NCI-H510A treated with DMSO at 0.1 percent for 48 hours (cell line): ENCODE data around the gene AMOTL2.

Source experiments
- DNase-seq: peaks from one replicate; lab custom pipeline; 2025; lab: John Stamatoyannopoulos, UW

AMOTL2 gene

DNA sequence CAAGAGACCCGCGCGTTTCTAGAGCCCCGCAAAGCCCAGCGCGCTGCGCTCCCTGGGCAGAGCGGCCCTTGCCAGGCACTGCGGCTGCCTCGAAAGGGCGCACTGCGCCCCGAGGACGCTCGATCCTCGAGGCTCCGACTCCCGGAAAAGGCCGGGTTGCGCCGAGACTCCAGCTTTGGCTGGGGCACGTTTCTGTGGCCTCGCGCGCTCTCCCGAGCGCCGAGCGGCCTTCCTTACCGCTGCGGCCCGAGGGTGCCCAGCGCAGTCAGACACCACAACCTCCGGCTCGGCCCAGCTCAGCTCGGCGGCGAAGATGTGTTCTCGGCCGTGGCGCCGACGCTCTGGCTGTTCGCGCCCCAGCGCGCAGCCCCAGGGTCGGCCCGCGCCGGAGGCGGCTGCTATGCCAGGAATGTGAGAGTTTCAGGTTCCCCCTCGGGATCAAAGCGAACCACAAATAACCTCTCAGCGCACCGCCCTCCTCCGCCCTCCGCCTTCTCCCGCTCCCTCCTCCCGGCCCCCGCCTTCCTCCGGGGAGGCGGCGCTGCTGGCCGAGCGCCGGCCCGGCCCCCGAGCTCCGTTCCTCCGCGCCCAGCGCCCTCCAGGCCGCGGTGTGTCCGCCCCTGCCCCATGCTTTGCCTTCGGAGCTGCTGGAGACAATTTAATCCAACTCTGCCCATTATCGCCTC lies at the start of gene AMOTL2:
AMOTL2 (minus strand) TSS at position 343 of the 686 bp plus-strand sequence. CDS start 3,014 bp downstream, outside the sequence.
- peak; percentile 51 for DNase-seq

DNA sequence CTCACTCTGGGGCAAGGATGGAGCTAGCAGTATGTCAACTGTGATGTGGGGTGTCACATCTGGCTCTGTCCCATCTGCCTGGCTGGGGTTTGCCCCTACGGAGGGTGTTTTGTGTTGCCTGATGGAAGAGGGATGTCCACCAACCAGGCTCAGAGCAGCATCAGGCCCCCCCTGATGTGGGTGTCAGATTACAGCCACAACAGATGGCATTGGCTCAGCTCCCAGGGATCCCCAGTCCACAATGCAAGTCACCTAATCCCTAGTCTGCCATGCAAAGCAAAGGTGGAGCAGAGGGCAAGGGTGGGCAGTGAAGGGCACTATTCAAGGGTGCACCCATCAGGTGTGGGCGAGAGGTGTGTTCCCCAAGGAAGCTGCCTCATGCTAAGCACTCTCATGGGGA lies 48.9 kb upstream of the AMOTL2 start:
- peak; percentile 51 for DNase-seq

DNA sequence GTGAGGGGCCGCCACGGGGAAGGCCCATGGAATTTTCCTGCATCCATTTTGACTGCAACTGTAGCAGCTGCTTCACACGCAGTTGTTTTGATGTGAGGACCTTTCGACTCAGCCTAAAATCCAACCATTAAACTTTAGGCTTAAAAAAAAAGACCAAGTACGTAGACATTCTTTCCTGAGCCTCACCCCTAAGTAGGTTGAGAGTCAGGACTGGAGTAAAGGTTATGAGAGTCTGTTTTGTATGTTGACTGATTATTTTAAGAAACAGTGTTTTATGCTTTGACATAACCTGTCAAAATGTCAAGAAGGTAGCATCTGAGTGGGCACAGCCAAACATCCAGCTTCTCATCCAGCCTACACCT lies 45.7 kb upstream of the AMOTL2 start:
- DNase-seq = peak; percentile 28

DNA sequence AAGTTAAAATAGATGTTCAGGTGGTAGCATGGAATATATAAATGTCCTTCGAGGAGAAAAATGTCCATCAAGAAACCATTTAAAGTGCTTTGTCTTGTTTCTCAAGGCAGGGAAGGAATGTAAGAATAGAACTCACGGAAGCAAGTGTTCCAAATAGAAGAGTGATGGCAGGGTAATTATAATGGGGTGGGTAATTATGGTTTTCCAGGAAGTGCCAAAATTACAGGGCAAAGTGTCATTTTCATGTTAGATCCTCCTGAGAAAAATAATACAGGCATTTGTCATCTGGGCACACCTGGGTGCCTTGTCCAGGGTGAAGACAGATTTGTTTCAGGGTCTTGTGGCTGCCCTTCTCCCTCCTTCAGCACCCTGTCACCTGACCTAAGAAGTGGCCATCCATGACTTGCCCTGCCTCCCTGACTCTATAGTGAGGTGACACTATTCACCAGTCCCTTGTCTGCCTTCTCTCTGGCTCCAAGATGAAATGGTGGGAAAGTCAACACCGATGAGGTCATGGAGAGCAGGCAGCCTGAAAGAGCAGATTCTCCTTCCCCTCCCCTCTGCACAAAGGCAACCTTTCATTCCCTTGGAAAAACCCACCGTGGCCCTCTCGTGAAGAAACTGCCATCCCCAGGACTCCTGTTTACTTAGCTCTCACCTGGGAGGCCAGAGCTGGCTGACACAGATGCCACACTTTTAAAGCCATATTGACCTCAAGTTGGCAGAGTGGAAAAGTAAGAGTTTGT lies 45.1 kb upstream of the AMOTL2 start:
- peak; percentile 60 for DNase-seq

DNA sequence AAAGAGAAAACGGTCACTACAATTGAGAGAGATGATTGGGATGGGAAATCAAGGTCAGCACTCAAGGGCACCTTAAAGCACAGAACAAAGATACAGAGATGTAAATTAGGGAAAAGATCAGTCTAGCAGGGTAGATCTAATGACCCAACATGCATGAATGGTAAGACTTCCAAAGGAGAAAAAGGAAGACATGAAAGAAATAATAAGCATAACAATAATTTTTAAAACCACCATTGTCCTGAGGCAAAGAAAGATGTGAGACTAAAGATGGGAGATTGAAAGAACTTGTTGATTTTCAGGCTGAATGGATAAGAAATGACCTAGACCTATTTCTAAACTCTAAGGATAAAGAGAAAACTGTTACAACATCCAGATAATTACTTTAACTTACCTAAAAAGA lies 34.8 kb upstream of the AMOTL2 start:
- no peak for DNase-seq

DNA sequence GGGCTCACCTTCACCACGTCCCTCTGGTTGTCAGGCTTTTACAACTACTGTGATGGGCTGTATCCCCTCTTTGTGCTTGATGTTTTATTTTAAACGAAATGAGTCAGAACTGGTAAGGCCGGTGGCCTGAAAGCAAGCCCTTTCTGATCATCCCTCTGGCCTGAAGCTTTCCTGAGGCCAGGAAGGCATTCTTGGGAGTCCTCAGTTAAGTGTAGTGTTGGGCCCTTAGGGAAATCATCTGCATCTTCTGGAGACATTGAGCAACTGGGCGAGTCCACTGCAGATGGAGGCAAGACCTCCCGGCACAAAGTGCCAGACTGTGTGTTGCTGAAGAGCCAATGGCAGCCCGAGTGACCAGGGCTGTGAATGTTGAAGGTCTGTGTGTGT lies 33.0 kb upstream of the AMOTL2 start:
- no peak for DNase-seq

DNA sequence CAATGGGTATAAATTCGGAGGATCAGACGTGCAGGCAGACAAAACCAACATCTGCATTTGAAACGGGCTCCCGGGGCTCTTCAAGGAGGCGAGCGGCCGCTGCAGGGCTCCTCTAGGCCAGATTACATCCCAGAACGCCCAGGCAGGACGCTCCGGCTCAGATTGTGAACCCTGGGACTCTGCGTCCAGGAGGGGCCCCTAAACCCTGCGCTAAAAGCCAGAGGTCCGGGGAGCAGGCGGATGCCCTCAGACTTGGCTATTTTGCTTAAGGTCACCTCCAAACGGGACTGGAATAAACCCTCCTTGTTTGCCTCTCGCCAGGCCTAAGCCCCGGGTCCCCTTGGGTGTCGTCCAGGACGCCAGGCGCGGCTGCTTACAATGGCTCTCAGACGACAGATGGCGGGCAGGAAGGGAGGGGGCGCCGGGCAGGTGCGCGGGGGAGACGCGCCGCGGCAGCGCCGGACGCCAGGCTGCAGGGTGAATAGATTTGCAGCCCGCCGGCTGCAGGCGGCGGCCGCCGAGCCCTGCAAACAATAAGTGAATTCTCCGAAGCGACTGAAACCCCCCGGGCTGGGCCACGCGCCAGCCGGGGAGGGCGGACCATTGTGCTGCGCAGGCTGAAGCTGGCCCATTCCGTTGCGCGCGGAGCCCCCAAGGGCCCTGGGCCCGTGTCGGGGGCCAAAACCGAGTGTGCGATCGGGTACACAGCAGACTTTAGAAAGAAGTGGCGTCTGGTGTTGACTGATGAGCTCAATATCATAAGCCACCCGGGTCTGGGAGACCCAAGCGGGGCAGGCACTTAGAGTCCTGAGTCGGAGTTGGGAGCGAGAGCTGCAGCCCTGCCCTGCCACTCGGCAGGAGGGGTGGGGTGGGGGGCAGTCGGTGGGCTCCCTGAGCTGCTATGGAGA lies 32.3 kb upstream of the AMOTL2 start:
- peak; percentile 58 for DNase-seq

DNA sequence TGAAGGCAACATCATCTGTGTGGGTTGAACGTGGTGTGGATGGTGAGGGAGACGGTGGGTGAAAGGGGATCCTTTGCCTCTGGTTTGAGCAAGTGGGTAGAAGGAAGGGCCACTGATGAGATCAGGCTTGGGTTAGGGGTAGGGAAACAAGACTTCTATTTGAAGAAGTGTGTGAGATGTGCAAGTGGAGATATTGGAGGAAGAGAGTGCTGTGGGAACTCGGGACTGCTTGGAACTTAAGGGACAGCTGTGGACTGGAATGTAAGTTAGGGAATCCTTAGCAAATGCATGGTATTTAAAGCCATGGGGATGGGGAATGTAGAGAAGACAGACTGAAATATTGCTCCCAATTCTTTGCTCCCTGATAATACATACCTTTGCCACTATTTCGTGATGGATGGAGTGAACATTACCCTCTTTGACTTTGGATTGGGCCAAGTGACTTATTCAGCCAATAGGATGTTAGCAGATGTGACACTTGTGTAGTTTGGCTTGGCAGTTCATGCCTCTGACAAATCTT lies 30.2 kb upstream of the AMOTL2 start:
- DNase-seq = no peak

DNA sequence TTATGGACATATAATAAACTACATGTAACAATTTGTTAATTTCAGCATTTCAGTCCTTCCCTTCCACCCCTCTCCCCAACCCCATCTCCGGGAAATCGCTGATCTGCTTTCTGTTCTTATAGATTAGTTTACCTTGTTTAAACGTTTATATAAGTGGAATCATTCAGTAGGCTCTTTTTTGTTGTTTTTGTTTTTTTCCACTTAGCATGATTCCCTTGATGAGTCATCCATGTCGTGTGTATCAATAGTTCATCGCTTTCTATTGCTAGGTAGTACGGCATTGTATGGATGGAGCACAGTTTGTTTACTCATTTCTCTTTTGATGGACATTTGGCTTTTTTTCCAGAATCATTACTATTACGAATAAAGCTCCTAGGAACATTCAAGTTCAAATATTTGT lies 23.5 kb upstream of the AMOTL2 start:
- DNase-seq = no peak

DNA sequence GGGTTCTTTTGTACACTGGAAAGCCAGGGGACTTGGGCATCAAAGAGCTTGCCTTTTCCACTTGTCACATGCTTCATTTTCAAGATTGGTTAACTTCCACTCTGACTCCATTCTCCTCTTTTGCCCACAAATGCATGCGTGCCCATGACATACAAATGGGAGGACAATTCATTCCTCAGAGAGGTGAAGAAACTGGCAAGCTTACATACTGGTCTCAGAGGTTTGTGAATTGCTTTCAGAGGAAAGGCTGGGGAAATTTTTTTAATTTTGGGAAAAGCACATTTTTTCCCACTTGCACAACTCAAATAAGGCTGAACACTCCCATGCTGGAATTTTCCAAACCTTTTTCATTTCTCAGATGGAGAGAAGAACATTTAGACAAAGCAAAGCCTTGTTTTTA lies 20.9 kb upstream of the AMOTL2 start:
- DNase-seq = no peak

DNA sequence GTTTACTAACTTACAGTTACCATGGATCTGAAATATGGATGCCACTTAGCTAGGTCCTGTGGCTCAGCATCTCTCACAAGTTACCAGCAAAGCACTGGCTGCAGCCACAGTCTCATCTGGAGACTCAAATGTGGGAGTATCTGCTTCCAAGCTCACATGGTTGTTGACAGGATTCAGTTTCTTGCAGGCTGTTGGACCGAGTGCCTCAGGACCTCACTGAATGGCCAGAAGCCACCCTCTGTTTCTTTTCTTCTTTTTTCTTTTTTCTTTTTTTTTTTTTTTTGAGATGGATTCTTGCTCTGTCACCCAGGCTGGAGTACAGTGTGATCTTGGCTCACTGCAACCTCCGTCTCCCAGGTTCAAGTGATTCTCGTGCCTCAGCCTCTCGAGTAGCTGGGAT lies 20.1 kb upstream of the AMOTL2 start:
- DNase-seq = no peak

DNA sequence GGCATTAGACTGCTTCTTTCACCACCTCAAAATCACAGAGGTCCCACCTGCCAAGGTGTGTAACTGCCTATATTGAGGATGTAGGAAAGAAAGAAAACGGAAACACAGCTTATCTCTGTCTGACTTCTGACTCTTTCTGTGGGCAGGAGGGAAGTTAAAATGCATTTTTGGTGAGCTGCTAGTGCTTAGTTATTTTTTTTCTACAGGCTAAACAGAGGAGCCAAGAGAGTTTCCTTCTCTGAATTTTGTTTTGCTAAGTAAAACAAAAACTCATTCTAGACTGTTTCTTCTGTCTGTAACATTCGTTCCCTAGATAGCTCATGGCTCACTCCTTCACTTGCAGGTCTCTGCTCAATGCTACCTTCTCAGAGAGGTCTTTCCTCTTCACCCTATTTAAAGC lies 18.8 kb upstream of the AMOTL2 start:
- DNase-seq = no peak

DNA sequence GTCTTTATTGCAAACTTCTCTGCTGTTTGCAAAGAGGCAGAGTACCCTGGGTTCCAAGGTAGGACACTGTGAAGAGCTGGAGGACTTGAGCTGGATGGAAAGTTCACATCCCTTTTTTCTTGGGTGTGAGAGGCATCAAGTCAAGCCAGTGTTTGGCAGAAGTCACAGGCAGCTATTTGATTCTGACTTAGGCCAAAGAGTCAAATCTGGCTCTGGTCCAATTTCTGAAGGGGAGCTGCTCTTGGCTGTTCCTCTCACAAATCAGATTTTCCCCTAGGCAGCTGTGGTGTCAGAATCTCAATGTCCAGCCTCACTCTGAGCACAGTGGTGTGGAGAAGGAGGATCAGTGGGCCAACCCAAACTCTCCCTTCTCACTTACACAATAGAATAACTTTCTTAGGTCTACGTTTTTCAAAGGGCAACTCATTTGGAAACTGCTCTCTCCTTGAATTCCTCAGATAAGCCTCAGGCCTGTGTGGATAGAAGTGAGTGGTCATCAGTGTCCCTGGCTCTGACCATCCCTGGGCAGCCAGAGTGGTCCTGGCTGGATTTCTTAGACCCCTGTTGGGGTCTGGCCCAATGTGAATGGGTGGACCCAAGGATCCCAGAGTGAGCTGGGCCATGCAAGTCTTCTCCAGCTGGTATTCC lies 18.2 kb upstream of the AMOTL2 start:
- peak; percentile 17 for DNase-seq

DNA sequence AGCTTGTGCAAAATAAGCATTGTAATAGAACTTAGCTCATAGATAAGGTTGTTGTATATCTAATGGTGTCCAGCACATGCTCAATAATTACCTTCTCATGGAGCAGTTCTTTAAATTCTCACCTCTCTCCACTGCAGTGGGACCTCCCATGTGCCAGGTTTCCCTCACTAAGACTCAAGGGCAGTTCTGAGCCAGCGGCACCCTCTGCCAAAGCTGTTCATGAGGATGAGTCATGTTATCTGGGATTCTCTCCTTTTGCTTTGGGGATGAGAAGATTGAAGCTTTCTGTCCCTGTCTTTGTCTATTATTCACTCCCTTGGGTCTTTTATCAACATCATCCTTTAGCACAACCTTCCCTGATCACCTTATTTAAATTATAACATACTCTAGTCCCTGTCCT lies 15.6 kb upstream of the AMOTL2 start:
- no peak for DNase-seq

DNA sequence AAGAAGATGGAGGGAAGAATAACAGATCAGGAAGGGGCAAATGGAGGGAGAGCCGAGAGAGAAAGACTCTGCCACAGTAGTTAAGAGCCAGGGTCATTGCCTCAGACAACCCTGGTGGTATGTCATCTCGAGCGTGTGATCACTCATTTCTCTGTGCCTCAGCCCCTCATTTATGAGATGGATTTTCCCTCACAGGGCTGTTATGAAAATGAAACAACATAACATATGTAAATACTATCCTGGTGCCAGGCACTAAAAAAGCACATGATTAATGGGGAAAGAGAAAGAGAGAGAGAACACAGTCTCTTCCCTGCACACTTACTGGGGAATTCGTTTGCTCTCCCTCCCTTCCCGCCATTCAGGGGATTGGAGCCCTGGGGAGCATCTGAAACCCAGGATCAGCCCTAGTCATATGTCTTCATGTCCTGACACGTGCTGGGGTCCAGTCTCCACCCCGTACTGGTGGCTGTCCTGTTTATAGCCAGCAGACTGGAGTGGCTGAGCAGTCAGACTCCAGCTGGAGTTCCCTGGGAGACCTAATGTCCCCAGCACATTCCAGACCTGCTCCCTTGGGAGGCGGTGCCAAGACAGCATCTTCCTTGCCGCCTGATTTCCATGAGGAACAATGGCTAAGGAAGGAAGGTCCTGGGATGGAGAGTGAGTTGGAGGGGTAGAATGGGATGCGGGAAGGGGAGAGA lies 14.7 kb upstream of the AMOTL2 start:
- DNase-seq = no peak

DNA sequence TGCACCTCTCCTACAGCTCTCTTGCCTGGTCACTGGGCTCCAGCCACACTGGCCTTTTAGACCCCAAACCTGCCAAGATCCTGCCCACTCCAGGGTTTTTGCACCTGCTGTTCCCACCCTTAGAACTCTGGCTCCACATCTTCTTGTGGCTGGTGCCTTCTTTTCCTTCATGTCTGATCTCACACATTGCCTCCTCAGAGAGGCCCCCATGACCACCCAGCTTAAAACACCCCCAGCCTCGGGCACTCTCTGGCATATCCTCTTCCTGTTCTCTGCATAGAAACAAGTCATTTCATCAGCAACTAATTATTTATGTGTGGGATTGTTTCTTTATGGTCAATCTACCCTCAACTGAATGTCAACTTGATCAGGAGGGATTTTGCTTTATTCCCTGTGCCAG lies 14.0 kb upstream of the AMOTL2 start:
- no peak for DNase-seq

DNA sequence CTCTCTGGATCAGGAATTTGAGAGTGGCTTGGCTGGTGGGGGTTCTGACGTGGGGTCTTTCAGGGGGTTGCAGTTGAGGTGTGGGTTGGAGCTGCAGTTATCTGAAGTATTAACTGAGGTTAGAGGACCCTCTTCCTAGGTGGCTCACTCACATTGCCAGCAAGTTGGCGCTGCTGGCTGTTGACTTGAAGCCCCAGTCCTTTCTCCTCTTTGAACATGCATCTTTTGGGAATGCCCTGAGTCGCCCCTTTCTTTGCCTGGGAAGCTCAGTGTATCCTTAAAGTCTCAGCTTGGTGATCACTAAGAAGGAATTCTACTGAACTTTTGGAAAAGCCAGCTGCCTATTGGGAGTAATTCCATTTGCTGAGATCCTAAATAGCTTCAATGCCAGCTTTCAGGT lies 13.0 kb upstream of the AMOTL2 start:
- DNase-seq = no peak

DNA sequence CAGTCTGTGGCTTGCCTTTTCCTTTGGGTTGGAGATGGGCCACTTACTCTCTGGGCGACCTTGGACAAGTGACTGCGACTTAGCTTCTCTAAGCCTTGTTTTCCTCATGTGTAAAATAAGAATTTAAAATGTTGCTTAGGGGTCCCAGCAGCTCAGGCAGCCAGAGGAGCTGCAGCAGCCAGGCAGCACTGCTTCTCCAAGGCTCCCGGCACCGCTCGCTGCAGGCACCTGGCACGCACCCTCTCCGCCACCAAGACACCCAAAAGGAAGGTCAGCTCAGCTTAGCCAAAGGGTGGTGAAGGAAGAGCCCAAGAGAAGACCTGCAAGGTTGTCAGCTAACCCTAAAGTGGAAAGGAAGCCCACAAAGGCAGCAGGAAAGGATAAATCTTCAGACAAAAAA lies 10.7 kb upstream of the AMOTL2 start:
- no peak for DNase-seq

DNA sequence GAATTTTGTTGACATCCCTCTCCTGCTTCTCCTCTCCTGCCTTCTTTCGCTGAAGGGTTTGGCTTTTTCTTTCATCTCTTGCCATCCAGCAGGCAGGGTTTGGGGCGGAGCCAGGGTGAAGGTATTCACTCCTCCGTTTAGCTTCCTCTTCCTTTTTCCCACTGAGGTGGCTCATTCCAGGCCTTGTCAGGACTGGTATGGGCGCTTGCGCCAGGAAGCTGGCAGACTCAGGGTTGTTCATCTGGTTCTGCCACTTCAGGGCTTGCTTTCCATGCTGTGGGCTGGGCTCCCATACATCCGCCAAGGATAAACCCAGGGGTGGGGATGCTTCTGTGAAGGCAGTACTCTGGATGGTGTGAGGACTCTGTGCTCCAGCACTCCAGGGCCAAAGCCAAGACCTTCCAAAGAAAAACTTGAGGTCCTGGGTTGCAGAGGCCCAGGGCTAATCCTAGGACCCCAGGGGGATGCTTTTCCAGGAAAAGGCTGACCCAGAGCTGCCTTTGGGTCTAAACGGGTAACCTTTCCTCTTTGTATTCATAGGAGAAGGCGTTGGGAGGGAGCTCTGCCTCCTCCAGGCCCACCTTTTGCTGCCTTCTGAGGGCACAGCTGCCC lies 7.7 kb upstream of the AMOTL2 start:
- DNase-seq = peak; percentile 80

DNA sequence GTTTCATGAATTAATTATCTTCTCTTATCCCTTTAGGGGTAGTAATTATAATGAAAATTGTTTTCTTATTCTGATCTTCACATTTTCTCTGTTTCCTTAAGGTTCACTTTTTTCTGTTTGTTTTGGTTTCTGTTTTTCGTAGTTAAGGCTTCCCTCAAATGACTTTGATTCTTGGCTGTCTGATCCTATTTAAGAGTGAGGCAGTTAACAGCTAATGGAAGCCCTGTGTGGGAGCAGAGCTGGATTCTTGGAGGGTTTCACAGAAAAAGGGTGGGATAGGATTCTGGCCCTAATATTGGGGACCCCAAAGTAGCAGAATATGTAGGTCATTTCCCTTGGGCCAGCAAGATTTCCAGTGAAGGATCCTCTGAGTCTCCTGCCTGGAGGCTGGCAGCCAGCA lies 6.8 kb upstream of the AMOTL2 start:
- no peak for DNase-seq

DNA sequence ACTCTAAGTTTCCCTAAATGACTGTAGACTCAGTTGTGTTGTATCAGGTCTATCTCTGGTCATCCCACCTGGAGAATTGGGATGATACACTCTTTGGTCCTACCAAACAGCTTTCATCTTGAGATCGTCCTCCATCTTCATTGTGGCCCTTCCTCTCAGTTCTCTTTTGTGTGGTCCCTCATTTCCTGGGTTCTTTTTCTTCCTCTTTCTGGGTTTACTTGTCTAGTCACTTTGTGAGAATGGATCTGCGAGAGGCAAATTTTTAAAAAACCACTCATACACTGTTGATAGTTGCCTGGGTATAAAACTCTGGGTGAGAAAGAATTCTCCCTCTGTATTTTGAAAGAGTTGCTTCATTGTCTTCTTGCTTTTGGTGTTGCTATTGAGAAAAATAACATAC lies 6.0 kb upstream of the AMOTL2 start:
- DNase-seq = no peak
